PFSK-1 (cell line): Measurements from ENCODE around the gene ZFYVE9.

Source experiments
- POLR2AphosphoS5 ChIP-seq: IDR thresholded peaks from 2 replicates; pipeline ENCODE4 v1.6.1; 2012; ENCODE audit warnings: low read depth, mild to moderate bottlenecking, control low read depth, low read length, moderate library complexity
- REST ChIP-seq, 2 experiments: IDR thresholded peaks; 2 replicates each; pipeline versions ENCODE4 v1.6.1 to v1.8.0; 2011 to 2012; ENCODE audit warnings: low read depth in 2 of 2, low read length in 2 of 2, control low read depth in 1 of 2, inconsistent platforms in 1 of 2, mild to moderate bottlenecking in 1 of 2, moderate library complexity in 1 of 2; ENCODE audit not compliant: insufficient read depth in 1 of 2
- SIN3A ChIP-seq: IDR thresholded peaks from 2 replicates; pipeline ENCODE4 v1.6.1; 2012; ENCODE audit warnings: mild to moderate bottlenecking, low read length, moderate library complexity, borderline replicate concordance; ENCODE audit not compliant: insufficient read depth
- TAF1 ChIP-seq: IDR thresholded peaks from 2 replicates; pipeline ENCODE4 v1.6.1; 2012; ENCODE audit warnings: low read length, control low read depth, borderline replicate concordance; ENCODE audit not compliant: insufficient read depth

- TF ChIP-seq SIN3A = no peak
- no peak for TF ChIP-seq POLR2AphosphoS5
- TF ChIP-seq REST (IDR thresholded peaks at IDR 0.05; ENCODE audit: insufficient read depth in 1 of 2, low read depth in 2 of 2, low read length in 2 of 2) = no peak
- no peak for TF ChIP-seq TAF1
Observed at GRCh38 chr1:52296345-52296744, 154.5 kb downstream of the ZFYVE9 start.
